HCT116 (cell line): ENCODE measurements around the gene CDH4. TPM values are rescaled to one million over a fixed set of nuclear protein-coding genes. Genes with fewer than 3 reads are reported as not detected.

Experiments
- ATAC-seq: fragments of 200-7000 bp; cut with Tn5 transposase; 2 replicates; pipeline ENCODE4 v1.9.1; 2020; ENCODE audit warnings: mild to moderate bottlenecking, moderate library complexity
- BruUV-seq: library from RNA; stranded (reverse); fragments of 400-500 nt; replicated peaks from 2 replicates; lab custom pipeline; 2021; lab: Mats Ljungman, UMichigan
- CTCF ChIA-PET: fragments of 300-600 bp; sonication (Branson Sonifier 250); formaldehyde crosslinking; loops from one replicate; lab custom pipeline; 2021; ENCODE audit warnings: antibody characterized with exemption; lab: Charles Lee
- POLR2A ChIA-PET: fragments of 300-600, 350-600 bp; sonication (Branson Sonifier 250); formaldehyde crosslinking; loops from one replicate; lab custom pipeline; 2021; ENCODE audit warnings: antibody characterized with exemption; lab: Charles Lee
- RAD21 ChIA-PET, 2 experiments: fragments of 300-600 bp; sonication (Branson Sonifier 250); formaldehyde crosslinking; loops; one replicate each; lab custom pipeline; 2023; ENCODE audit warnings: low total read pairs in 2 of 2; ENCODE audit not compliant: uncharacterized antibody in 2 of 2, unreplicated experiment in 2 of 2, low non-redundant PET in 1 of 2; lab: Charles Lee
- DNase-seq: peaks from one replicate; pipeline ENCODE4 v3.0.0-alpha.2; 2010; ENCODE audit warnings: low read depth, low spot score
- H2AFZ ChIP-seq: fragments of 200-600 bp; shearing (Covaris generic), sonication (generic); 2 replicates; pipeline ENCODE4 v1.6.1; 2017; ENCODE audit warnings: low read depth, mixed run types, mixed read lengths, antibody characterized with exemption, low read length; ENCODE audit not compliant: poor library complexity, severe bottlenecking
- H3K27ac ChIP-seq: 2 replicates; pipeline ENCODE4 v1.5.1; 2012; ENCODE audit warnings: low read depth, low read length
- H3K27me3 ChIP-seq: fragments of 200-600 bp; sonication (generic); 2 replicates; pipeline ENCODE4 v1.6.1; 2016; ENCODE audit warnings: mixed run types, low read length, mixed read lengths; ENCODE audit not compliant: insufficient read depth
- H3K36me3 ChIP-seq, 2 experiments: fragments of 200-500 bp in 1 of 2; fragments of 200-600 bp in 1 of 2; sonication (Bioruptor generic) in 1 of 2; sonication (generic) in 1 of 2; 2 replicates each; pipeline versions ENCODE4 v1.5.1 to v1.6.1; 2014 to 2016; ENCODE audit warnings: low read length in 2 of 2, inconsistent platforms in 1 of 2, mixed read lengths in 1 of 2, mixed run types in 1 of 2; ENCODE audit not compliant: insufficient read depth in 2 of 2, control insufficient read depth in 1 of 2
- H3K4me1 ChIP-seq, 2 experiments: fragments of 200-600 bp in 1 of 2; sonication (generic) in 1 of 2; 2 replicates each; pipeline versions ENCODE4 v1.5.1 to v1.6.1; 2012 to 2017; ENCODE audit warnings: low read length in 2 of 2, inconsistent platforms in 1 of 2, mild to moderate bottlenecking in 1 of 2, mixed read lengths in 1 of 2, mixed run types in 1 of 2, moderate library complexity in 1 of 2; ENCODE audit not compliant: insufficient read depth in 2 of 2, control insufficient read depth in 1 of 2
- H3K4me2 ChIP-seq: fragments of 200-600 bp; sonication (generic); 2 replicates; pipeline ENCODE4 v1.6.1; 2017; ENCODE audit warnings: mixed run types, low read length, mixed read lengths
- H3K4me3 ChIP-seq, 2 experiments: fragments of 200-600 bp in 1 of 2; sonication (generic) in 1 of 2; replicated peaks in 1 of 2; 2 replicates each; pipeline ENCODE4 v1.5.1; 2011 to 2016; ENCODE audit warnings: low read length in 2 of 2, control low read depth in 1 of 2, low read depth in 1 of 2, mild to moderate bottlenecking in 1 of 2, mixed read lengths in 1 of 2, mixed run types in 1 of 2
- H3K79me2 ChIP-seq: fragments of 200-600 bp; sonication (generic); 2 replicates; pipeline ENCODE4 v1.6.1; 2017; ENCODE audit warnings: mild to moderate bottlenecking, mixed run types, low read length, moderate library complexity, mixed read lengths; ENCODE audit not compliant: insufficient read depth
- H3K9ac ChIP-seq: fragments of 200-600 bp; sonication (generic); 2 replicates; pipeline ENCODE4 v1.6.1; 2016; ENCODE audit warnings: low read length, mixed read lengths
- H3K9me2 ChIP-seq: fragments of 200-600 bp; sonication (generic), shearing (Covaris generic); 2 replicates; pipeline ENCODE4 v1.6.1; 2017; ENCODE audit warnings: mixed run types, mild to moderate bottlenecking, moderate library complexity; ENCODE audit not compliant: insufficient read depth
- H3K9me3 ChIP-seq, 2 experiments: fragments of 200-500 bp in 1 of 2; fragments of 200-600 bp in 1 of 2; sonication (Bioruptor generic) in 1 of 2; sonication (generic) in 1 of 2; 2 replicates each; pipeline ENCODE4 v1.6.1; 2014 to 2017; ENCODE audit warnings: low read length in 2 of 2, mixed read lengths in 2 of 2, inconsistent platforms in 1 of 2, low read depth in 1 of 2, mild to moderate bottlenecking in 1 of 2, mixed run types in 1 of 2, moderate library complexity in 1 of 2; ENCODE audit not compliant: control insufficient read depth in 1 of 2, insufficient read depth in 1 of 2
- H4K20me1 ChIP-seq: fragments of 200-600 bp; sonication (generic), shearing (Covaris generic); 2 replicates; pipeline ENCODE4 v1.6.1; 2017; ENCODE audit warnings: mixed run types, mild to moderate bottlenecking, moderate library complexity; ENCODE audit not compliant: insufficient read depth
- CBX3 ChIP-seq: IDR thresholded peaks from 2 replicates; pipeline ENCODE4 v1.6.1; 2012; ENCODE audit warnings: low read depth
- CTCF ChIP-seq, 3 experiments: fragments of 200-600 bp in 1 of 3; sonication (generic) in 1 of 3; IDR thresholded peaks in 2 of 3; conservative IDR thresholded peaks in 1 of 3; 2 replicates each; pipeline ENCODE4 v1.5.1; 2012 to 2017; ENCODE audit warnings: low read depth in 2 of 3, low read length in 2 of 3, antibody characterized with exemption in 1 of 3, borderline replicate concordance in 1 of 3, control low read depth in 1 of 3, mild to moderate bottlenecking in 1 of 3, mixed read lengths in 1 of 3, mixed run types in 1 of 3, moderate library complexity in 1 of 3; ENCODE audit not compliant: insufficient read depth in 1 of 3
- EGR1 ChIP-seq: IDR thresholded peaks from 2 replicates; pipeline ENCODE4 v1.6.1; 2012; ENCODE audit warnings: low read depth
- ELF1 ChIP-seq: IDR thresholded peaks from 2 replicates; pipeline ENCODE4 v1.6.1; 2012; ENCODE audit warnings: low read depth, borderline replicate concordance
- EZH2phosphoT487 ChIP-seq: fragments of 200-600 bp; IDR thresholded peaks from 2 replicates; pipeline ENCODE4 v1.6.1; 2018; ENCODE audit warnings: antibody characterized with exemption, borderline replicate concordance
- JUND ChIP-seq: IDR thresholded peaks from 2 replicates; pipeline ENCODE4 v1.6.1; 2012
- POLR2A ChIP-seq: IDR thresholded peaks from 2 replicates; pipeline ENCODE4 v1.7.0; 2011; ENCODE audit warnings: borderline replicate concordance; ENCODE audit not compliant: insufficient read depth, insufficient read length; ENCODE audit errors: extremely low read depth
- POLR2AphosphoS5 ChIP-seq: IDR thresholded peaks from 2 replicates; pipeline ENCODE4 v1.6.1; 2011; ENCODE audit warnings: mild to moderate bottlenecking, low read depth, low read length, moderate library complexity
- SP1 ChIP-seq: IDR thresholded peaks from 2 replicates; pipeline ENCODE4 v1.6.1; 2012; ENCODE audit warnings: low read depth
- SRF ChIP-seq: IDR thresholded peaks from 2 replicates; pipeline ENCODE4 v1.6.1; 2012; ENCODE audit warnings: low read depth
- YY1 ChIP-seq: IDR thresholded peaks from 2 replicates; pipeline ENCODE4 v1.6.1; 2011; ENCODE audit warnings: low read length, low read depth, moderate library complexity, mild to moderate bottlenecking; ENCODE audit not compliant: insufficient replicate concordance; ENCODE audit errors: extremely low read depth
- ZNF274 ChIP-seq: fragments of 200-500 bp; sonication (Bioruptor generic); IDR thresholded peaks from 2 replicates; pipeline ENCODE4 v1.6.1; 2014; ENCODE audit warnings: mild to moderate bottlenecking, low read depth, low read length, inconsistent platforms
- intact Hi-C: fragments of 100-400 bp; cut with micrococcal nuclease; formaldehyde crosslinking; loops from 2 replicates; pipeline ENCODE4 v1.10.0; 2022
- total RNA-seq: library from RNA; stranded (reverse); gene quantifications from one replicate; pipeline ENCODE4 v1.2.1, GENCODE V29; 2021; ENCODE audit not compliant: unreplicated experiment
- TF ChIP-seq, protein P1 (sequence below): IDR thresholded peaks from 2 replicates; pipeline ENCODE4 v1.6.1; 2012
- TF ChIP-seq, protein P2 (sequence below): IDR thresholded peaks from 2 replicates; pipeline ENCODE4 v1.6.1; 2011; ENCODE audit warnings: mild to moderate bottlenecking, low read length, moderate library complexity; ENCODE audit not compliant: insufficient replicate concordance; ENCODE audit errors: extremely low read depth

Gene CDH4
- total RNA-seq, 1 experiment from 2014 or later: not detected

GRCh38 chr20:61532736-61533135 lies 280.7 kb downstream of the CDH4 start:
- Histone ChIP-seq H3K4me2 (no peak overlapping the region), H4K20me1 (no peaks in the 10 kb centered on the region), H3K9me2 (no peaks in the 10 kb centered on the region), H3K9ac (no peak overlapping the region), H3K27me3 (no peaks in the 10 kb centered on the region), H3K4me1 (no peaks in the 10 kb centered on the region), H3K4me3 (no peak overlapping the region), H3K27ac (no peak overlapping the region), H3K79me2 (no peaks in the 10 kb centered on the region), H3K9me3 (no peaks in the 10 kb centered on the region), H2AFZ (no peak overlapping the region), H3K36me3 (no peaks in the 10 kb centered on the region)
- POLR2A ChIA-PET: no interaction called here
- ATAC-seq: no peak
- DNase-seq: no peak
- RAD21 ChIA-PET: no interaction called here
- intact Hi-C loops: no loop called here
- CTCF ChIA-PET: no interaction called here
- BruUV-seq: no TSS peak
- TF ChIP-seq ELF1: no peak
- TF ChIP-seq JUND: no peak
- TF ChIP-seq, protein P1, sequence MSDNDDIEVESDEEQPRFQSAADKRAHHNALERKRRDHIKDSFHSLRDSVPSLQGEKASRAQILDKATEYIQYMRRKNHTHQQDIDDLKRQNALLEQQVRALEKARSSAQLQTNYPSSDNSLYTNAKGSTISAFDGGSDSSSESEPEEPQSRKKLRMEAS: no peak
- TF ChIP-seq YY1: no peak

DNA sequence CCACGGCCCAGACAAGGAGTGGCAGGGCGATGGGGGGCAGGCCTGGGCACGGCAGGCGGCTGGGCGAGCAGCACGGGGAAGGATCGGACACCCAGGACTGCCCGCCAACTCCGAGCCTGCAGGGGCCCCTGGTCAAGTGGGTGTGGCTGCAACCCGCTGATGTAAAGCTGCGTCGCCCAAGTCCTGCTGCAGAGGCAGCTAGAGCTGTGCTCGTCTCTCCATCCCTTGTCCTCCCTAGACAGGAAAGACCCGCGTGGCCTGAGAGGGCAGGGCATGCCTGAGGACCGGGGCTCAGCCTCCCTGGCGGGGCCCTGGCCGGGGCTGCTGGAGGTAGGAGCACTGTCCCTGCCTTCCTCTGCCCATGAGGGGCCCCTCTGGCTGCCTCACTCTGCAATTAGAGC lies 281.2 kb downstream of the CDH4 start:
- H3K4me1 ChIP-seq: no peaks in the 10 kb centered on the region
- H3K9me3 ChIP-seq: no peaks in the 10 kb centered on the region
- ChIA-PET CTCF (no interaction called here), POLR2A (no interaction called here), RAD21 (no interaction called here)
- no peaks in the 10 kb centered on the region for H3K36me3 ChIP-seq
- no peak overlapping the region for H2AFZ ChIP-seq
- H3K9ac ChIP-seq: no peak overlapping the region
- no TSS peak for BruUV-seq
- no peak overlapping the region for H3K4me2 ChIP-seq
- H3K79me2 ChIP-seq: no peaks in the 10 kb centered on the region
- no peak for DNase-seq
- intact Hi-C loops: no loop called here
- H4K20me1 ChIP-seq: no peaks in the 10 kb centered on the region
- H3K27ac ChIP-seq: no peak overlapping the region
- no peaks in the 10 kb centered on the region for H3K27me3 ChIP-seq
- no peaks in the 10 kb centered on the region for H3K9me2 ChIP-seq
- no peak for ATAC-seq
- H3K4me3 ChIP-seq: no peak overlapping the region
- no peak for TF ChIP-seq POLR2AphosphoS5
- TF ChIP-seq, protein P2, sequence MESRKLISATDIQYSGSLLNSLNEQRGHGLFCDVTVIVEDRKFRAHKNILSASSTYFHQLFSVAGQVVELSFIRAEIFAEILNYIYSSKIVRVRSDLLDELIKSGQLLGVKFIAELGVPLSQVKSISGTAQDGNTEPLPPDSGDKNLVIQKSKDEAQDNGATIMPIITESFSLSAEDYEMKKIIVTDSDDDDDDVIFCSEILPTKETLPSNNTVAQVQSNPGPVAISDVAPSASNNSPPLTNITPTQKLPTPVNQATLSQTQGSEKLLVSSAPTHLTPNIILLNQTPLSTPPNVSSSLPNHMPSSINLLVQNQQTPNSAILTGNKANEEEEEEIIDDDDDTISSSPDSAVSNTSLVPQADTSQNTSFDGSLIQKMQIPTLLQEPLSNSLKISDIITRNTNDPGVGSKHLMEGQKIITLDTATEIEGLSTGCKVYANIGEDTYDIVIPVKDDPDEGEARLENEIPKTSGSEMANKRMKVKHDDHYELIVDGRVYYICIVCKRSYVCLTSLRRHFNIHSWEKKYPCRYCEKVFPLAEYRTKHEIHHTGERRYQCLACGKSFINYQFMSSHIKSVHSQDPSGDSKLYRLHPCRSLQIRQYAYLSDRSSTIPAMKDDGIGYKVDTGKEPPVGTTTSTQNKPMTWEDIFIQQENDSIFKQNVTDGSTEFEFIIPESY: no peak
- no peak for TF ChIP-seq EZH2phosphoT487
- TF ChIP-seq YY1: no peak
- no peak for TF ChIP-seq POLR2A
- no peak for TF ChIP-seq CBX3
- no peak for TF ChIP-seq CTCF (IDR thresholded peaks at IDR 0.05 in 2 of 3, conservative IDR thresholded peaks at IDR 0.05 in 1 of 3; ENCODE audit: borderline replicate concordance in 1 of 3, insufficient read depth in 1 of 3, low read depth in 2 of 3, low read length in 2 of 3)
- no peak for TF ChIP-seq SP1
- no peak for TF ChIP-seq EGR1
- no peak for TF ChIP-seq ZNF274
- TF ChIP-seq SRF: no peak
- TF ChIP-seq, protein P1: no peak
- no peak for TF ChIP-seq JUND
